ENCODE results near the gene MOGAT3. TPM values are rescaled to one million over a fixed set of nuclear protein-coding genes. Genes with fewer than 3 reads are reported as not detected.

MOGAT3 gene
- total RNA-seq, 1 donor from 2014 or later, result not detected

GRCh38 chr7:101170617-101171441, 30.0 kb downstream of the MOGAT3 start:
- no peak for DNase-seq (ENCODE audit: low spot score, unreplicated experiment)
- H3K4me3 Mint-ChIP-seq (ENCODE audit: low read depth), result no peak overlapping the region
- H3K4me1 Mint-ChIP-seq (ENCODE audit: low read depth), result peaks cover 4% of the 10 kb centered on the region
- no peaks in the 10 kb centered on the region for H3K9me3 Mint-ChIP-seq (ENCODE audit: low read depth)
- TF ChIP-seq CTCF (IDR thresholded peaks at IDR 0.05; ENCODE audit: unreplicated experiment), result no peak
- H3K27me3 Mint-ChIP-seq, result peaks cover 92% of the 10 kb centered on the region
- no peaks in the 10 kb centered on the region for H3K36me3 Mint-ChIP-seq (ENCODE audit: insufficient read depth)
- no peak overlapping the region for H3K27ac Mint-ChIP-seq

GRCh38 chr7:101169838-101170551, 30.8 kb downstream of the MOGAT3 start:
- peak; percentile 89 for TF ChIP-seq CTCF (IDR thresholded peaks at IDR 0.05; ENCODE audit: unreplicated experiment)
- no peaks in the 10 kb centered on the region for H3K36me3 Mint-ChIP-seq (ENCODE audit: insufficient read depth)
- H3K4me3 Mint-ChIP-seq (ENCODE audit: low read depth), result no peak overlapping the region
- peak; percentile 76 for DNase-seq (ENCODE audit: low spot score, unreplicated experiment)
- peaks cover 8% of the 10 kb centered on the region for H3K4me1 Mint-ChIP-seq (ENCODE audit: low read depth)
- H3K27ac Mint-ChIP-seq, result no peak overlapping the region
- H3K27me3 Mint-ChIP-seq, result peaks cover 90% of the 10 kb centered on the region
- no peaks in the 10 kb centered on the region for H3K9me3 Mint-ChIP-seq (ENCODE audit: low read depth)

- Mint-ChIP-seq H3K4me1 (ENCODE audit: low read depth) (peaks cover 9% of the 10 kb centered on the region), H3K27me3 (peaks cover 89% of the 10 kb centered on the region), H3K9me3 (ENCODE audit: low read depth) (no peaks in the 10 kb centered on the region), H3K36me3 (ENCODE audit: insufficient read depth) (no peaks in the 10 kb centered on the region), H3K4me3 (ENCODE audit: low read depth) (no peak overlapping the region), H3K27ac (no peak overlapping the region)
- TF ChIP-seq CTCF (IDR thresholded peaks at IDR 0.05; ENCODE audit: unreplicated experiment), result no peak
- no peak for DNase-seq (ENCODE audit: low spot score, unreplicated experiment)
Measured at GRCh38 chr7:101169110-101169837, 31.6 kb downstream of the MOGAT3 start.

GRCh38 chr7:101168412-101169049, 32.3 kb downstream of the MOGAT3 start:
- Mint-ChIP-seq H3K9me3 (ENCODE audit: low read depth) (no peaks in the 10 kb centered on the region), H3K4me1 (ENCODE audit: low read depth) (peaks cover 9% of the 10 kb centered on the region), H3K27ac (peak overlapping the region; percentile 72), H3K27me3 (peaks cover 81% of the 10 kb centered on the region), H3K36me3 (ENCODE audit: insufficient read depth) (no peaks in the 10 kb centered on the region), H3K4me3 (ENCODE audit: low read depth) (no peak overlapping the region)
- TF ChIP-seq CTCF (IDR thresholded peaks at IDR 0.05; ENCODE audit: unreplicated experiment), result no peak
- DNase-seq (ENCODE audit: low spot score, unreplicated experiment), result no peak
